Nucleus accumbens (tissue), 56 donors: Measurements from ENCODE around the gene C20orf141.

ENCODE experiments used
- DNase-seq, 56 donors: peaks; one replicate each; lab custom pipeline; 2025; lab: John Stamatoyannopoulos, UW

C20orf141 gene

DNA sequence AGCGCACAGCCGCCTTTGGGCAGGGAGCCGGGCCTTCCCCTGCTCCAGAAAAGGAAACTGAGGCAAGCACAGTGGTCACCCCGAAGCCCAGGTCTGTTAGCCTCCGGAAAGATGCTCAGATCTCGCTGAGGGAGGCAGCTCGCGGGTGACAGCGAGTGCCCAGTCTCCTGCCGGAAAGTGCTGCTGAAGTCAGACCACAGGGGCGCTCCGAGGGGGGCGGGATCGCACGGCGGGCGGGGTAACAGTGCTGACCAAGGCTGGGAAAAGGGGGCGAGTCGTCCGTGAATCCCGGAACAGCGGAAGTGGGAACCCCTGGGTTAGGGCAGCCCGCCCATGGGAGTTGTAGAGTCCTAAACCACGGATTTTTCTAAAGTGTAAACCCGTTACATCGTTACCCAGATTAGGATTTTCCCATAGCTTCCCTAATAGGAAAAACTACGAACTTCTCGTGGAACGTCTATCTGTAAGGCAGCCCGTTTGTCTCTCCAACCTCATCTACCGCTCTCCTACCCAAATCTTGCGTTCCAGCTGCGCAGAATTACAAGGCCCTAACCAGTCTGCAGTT lies 26.3 kb downstream of the C20orf141 start:
- peak in 20 of 56 donors; percentile 18 to 65 (median 48) for DNase-seq

DNA sequence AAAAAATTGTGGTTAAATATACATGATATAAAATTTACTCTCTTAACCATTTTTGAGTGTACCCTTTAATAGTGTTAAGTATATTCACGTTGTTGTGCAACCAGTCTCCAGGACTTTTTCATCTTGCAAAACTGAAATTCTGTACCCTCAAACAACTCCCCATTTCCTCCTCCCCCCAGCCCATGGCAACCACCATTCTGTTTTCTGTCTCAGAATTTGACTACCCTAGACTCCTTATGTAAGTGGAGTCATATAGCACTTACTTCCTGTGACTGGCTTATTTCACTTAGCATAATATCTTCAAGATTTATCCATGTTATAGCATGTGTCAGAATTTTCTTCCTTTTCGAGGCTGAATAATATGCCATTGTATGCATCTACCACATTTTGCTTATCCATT lies 30.8 kb downstream of the C20orf141 start:
- no peak for DNase-seq

GRCh38 chr20:2846698-2847097 lies 31.9 kb downstream of the C20orf141 start:
- no peak for DNase-seq

- DNase-seq, result no peak
Observed at GRCh38 chr20:2847802-2848201, 33.0 kb downstream of the C20orf141 start.

DNA sequence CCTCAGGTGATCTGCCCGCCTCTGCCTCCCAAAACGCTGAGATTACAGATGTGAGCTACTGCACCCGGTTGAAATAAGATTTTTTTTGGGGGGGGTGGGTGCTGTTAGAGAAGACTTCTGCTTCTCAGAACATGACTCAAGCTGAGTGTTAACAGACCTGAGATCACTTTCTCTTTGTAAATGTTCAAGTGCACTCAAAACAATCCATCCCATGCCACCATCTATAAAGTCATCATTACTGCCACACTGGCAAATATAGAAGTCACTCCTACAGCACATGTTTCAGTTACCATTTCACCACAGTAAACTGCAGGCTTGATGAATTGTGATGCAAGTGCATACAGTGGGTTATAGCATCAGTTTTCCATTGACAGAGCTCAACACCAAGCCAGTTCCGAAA lies 34.7 kb downstream of the C20orf141 start:
- DNase-seq, result no peak

GRCh38 chr20:2851086-2851485 lies 36.3 kb downstream of the C20orf141 start:
- DNase-seq, result no peak

DNA sequence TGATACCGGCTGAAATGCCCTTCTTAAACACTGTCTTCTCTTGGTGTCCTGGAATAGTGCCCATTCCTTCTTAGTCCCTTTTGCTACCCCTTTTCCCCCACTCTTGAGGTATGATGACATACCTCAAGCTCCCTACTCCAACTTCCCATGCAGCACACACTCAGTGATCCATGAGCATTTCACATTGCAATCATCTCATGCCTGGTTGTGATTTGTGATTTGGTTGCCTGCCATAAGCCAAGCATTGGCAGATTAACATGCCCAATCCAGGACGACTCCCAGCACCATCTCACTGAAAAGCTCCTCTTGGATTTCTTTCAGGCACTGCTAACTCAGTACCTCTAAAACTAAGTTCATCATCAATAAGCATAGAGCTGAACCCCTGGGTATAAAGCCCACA lies 43.8 kb downstream of the C20orf141 start:
- DNase-seq, result no peak

- peak in 9 of 56 donors; percentile 8 to 34 (median 21) for DNase-seq
Observed at GRCh38 chr20:2859330-2860121, 44.7 kb downstream of the C20orf141 start.

- no peak for DNase-seq
Observed at GRCh38 chr20:2864626-2865025, 49.8 kb downstream of the C20orf141 start.

- DNase-seq, result no peak
Observed at GRCh38 chr20:2865101-2865500, 50.3 kb downstream of the C20orf141 start.
